Keratinocyte (primary cell): Measurements from ENCODE around the gene ARHGDIA.

Source experiments
- CTCF ChIP-seq, 3 experiments: IDR thresholded peaks in 1 of 3; conservative IDR thresholded peaks in 1 of 3; optimal IDR thresholded peaks in 1 of 3; 2 replicates in 2 of 3; 3 replicates in 1 of 3; pipeline versions ENCODE3 to v1.5.1; 2011; ENCODE audit warnings: low read length in 3 of 3, mild to moderate bottlenecking in 3 of 3, moderate library complexity in 2 of 3, control low read depth in 1 of 3, inconsistent platforms in 1 of 3; ENCODE audit not compliant: insufficient read depth in 2 of 3; ENCODE audit errors: extremely low read depth in 1 of 3
- EZH2 ChIP-seq: IDR thresholded peaks from one replicate; pipeline ENCODE4 v1.6.1; 2012; ENCODE audit warnings: inconsistent platforms, mild to moderate bottlenecking, low read length, moderate library complexity

- TF ChIP-seq CTCF (optimal IDR thresholded peaks at IDR 0.05 in 1 of 3, IDR thresholded peaks at IDR 0.05 in 1 of 3, conservative IDR thresholded peaks at IDR 0.05 in 1 of 3; ENCODE audit: extremely low read depth in 1 of 3, insufficient read depth in 2 of 3, low read length in 3 of 3) (no peak), EZH2 (no peak)
These were observed at the start of gene ARHGDIA for GRCh38 chr17:81870981-81871386.
